GM12801 (cell line): ENCODE results near the gene VIPR1.

ENCODE experiments used
- CTCF ChIP-seq: IDR thresholded peaks from one replicate; pipeline ENCODE4 v1.5.1; 2011; ENCODE audit warnings: control low read depth; ENCODE audit not compliant: insufficient read length; ENCODE audit errors: extremely low read depth

Gene VIPR1

GRCh38 chr3:42495393-42495792 lies 7.0 kb upstream of the VIPR1 start:
- TF ChIP-seq CTCF: no peak

- TF ChIP-seq CTCF: no peak
These were observed 5.3 kb upstream of the VIPR1 start for GRCh38 chr3:42497009-42497731.

- no peak for TF ChIP-seq CTCF
These were observed 4.4 kb upstream of the VIPR1 start for GRCh38 chr3:42498034-42498433.

GRCh38 chr3:42498791-42499477 lies 3.5 kb upstream of the VIPR1 start:
- TF ChIP-seq CTCF: no peak

- no peak for TF ChIP-seq CTCF
These were observed 3.0 kb upstream of the VIPR1 start for GRCh38 chr3:42499478-42499871.

- no peak for TF ChIP-seq CTCF
These were observed 2.4 kb upstream of the VIPR1 start for GRCh38 chr3:42500091-42500490.

- TF ChIP-seq CTCF: no peak
These were observed 1.5 kb upstream of the VIPR1 start for GRCh38 chr3:42500909-42501308.
